Dendritic cell treated with granulocyte-macrophage colony-stimulating factor and Interleukin-4, amounts not matched to agents 40 ng/mL and 50 ng/mL, for 4 days (primary cell): ENCODE data around the gene CELSR3.

Experiments used
- H3K27ac Mint-ChIP-seq: one replicate; pipeline ENCODE4 v1.8.0; 2022; ENCODE audit warnings: mild to moderate bottlenecking, mixed read lengths
- H3K27me3 Mint-ChIP-seq: one replicate; pipeline ENCODE4 v1.8.0; 2022; ENCODE audit warnings: mild to moderate bottlenecking, mixed read lengths
- H3K36me3 Mint-ChIP-seq: one replicate; pipeline ENCODE4 v1.8.0; 2022; ENCODE audit warnings: low read depth, mixed read lengths
- H3K4me1 Mint-ChIP-seq: one replicate; pipeline ENCODE4 v1.8.0; 2022; ENCODE audit warnings: low read depth, mixed read lengths
- H3K4me3 Mint-ChIP-seq: one replicate; pipeline ENCODE4 v1.8.0; 2022; ENCODE audit warnings: mild to moderate bottlenecking, moderate library complexity, mixed read lengths
- H3K9me3 Mint-ChIP-seq: one replicate; pipeline ENCODE4 v1.8.0; 2022; ENCODE audit warnings: mixed read lengths
- intact Hi-C: fragments of 100-400 bp; cut with micrococcal nuclease; formaldehyde crosslinking; loops from one replicate; pipeline ENCODE4 v1.15.0; 2022

CELSR3 gene

DNA sequence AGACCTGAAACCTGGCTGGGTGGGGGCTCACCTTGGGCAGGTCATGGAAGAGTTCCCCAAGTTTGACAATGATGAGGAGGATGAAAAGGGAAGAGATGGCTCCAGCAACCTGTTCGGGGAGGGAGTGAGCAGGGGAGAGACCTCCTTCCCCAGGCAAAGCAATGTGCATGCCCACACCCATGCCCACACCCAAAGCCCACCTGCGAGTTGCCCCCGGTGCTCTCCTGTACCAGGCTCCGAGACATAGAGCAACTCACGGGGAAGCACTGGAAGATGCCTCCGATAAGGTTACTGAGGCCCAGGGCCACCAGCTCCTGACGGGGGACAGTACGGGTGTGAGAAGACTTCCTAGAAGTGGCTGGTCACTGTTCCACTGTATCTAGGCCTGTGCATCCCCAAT, 32.3 kb downstream of the CELSR3 start:
- Mint-ChIP-seq H3K27me3 (no peaks in the 10 kb centered on the region), H3K9me3 (no peaks in the 10 kb centered on the region), H3K4me3 (no peak overlapping the region), H3K27ac (no peak overlapping the region), H3K36me3 (peaks cover 83% of the 10 kb centered on the region), H3K4me1 (peaks cover 28% of the 10 kb centered on the region)
- intact Hi-C loops = no loop called here

DNA sequence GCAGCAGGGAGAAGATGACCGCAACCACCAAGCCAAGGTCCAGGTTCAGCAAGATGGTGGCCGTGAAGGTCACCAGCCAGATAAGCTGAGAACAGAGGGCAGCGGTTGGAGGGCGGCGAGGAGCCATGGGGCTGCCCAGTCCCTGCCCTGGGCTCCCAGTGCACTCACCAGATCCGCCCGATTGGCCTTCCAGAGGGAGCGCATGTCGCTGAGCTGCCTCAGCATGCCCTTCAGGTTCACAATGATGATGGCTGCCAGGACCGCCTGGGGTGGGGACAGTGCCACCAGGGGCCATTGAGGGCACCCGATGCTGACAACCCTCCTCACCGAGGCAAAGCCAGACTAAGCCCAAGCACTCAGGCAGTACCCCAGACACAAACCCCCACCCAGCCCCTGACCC, 32.8 kb downstream of the CELSR3 start:
- no peaks in the 10 kb centered on the region for H3K27me3 Mint-ChIP-seq
- no peak overlapping the region for H3K27ac Mint-ChIP-seq
- H3K4me1 Mint-ChIP-seq = peaks cover 28% of the 10 kb centered on the region
- intact Hi-C loops = no loop called here
- no peaks in the 10 kb centered on the region for H3K9me3 Mint-ChIP-seq
- H3K36me3 Mint-ChIP-seq = peaks cover 88% of the 10 kb centered on the region
- no peak overlapping the region for H3K4me3 Mint-ChIP-seq

DNA sequence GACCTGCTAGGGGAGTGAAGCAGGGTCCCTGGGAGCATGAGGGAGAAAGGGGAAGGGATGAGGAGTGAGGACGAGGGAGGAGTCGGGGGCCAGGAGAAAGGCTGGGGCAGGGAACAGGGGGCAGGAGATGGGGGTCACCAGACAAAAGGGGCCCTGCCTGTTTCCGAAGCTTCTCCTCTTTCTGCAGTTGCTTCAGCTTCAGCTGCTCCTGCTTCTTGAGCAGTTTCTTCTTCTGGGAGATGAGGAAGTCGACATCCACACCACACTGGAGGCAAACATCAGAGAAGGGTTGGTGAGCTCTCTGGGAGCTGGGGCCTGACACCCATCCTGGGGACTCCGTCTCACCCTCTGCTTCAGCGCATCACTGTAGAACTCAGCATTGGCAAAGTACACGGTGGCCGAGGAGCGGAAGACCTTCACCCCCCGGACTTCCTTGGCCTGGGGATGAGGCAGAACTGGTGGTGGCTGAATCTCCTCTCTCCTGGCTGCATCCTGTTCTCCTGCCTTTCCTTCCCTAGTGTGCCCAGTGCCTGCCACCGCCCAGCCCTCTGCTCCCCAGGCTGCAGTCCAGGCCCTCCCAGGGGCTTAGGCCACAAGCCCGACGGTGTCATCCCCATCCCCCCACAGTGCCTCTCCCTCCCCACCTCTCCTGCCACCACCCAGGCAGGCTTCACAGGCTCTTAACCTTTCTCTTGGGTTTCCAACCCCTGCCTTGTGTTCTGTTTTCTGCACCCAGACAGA, 34.2 kb downstream of the CELSR3 start:
- Mint-ChIP-seq H3K9me3 (no peaks in the 10 kb centered on the region), H3K36me3 (peaks cover 100% of the 10 kb centered on the region), H3K4me1 (peaks cover 16% of the 10 kb centered on the region), H3K27ac (peak overlapping the region; percentile 12), H3K27me3 (no peaks in the 10 kb centered on the region), H3K4me3 (no peak overlapping the region)
- intact Hi-C loops = no loop called here

DNA sequence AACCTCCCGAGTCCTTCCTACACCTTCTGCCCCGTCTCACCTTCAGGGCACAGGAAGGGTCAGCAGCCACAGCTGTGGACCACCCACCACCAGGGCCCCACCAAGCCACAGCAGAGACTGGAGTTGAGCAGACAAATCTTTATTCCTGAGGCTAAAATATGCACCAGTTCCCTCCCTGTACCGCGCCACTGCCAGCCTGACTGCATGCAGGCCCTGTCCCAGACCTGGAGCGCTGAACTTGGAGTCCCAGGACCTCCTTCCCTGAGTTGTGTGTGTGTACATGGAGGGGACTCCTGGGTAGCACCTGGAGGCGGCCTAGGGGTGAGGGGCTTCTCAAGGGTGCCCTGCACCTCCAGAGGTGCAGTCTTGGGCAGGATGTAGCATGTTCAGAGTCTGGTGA, 37.1 kb downstream of the CELSR3 start:
- Mint-ChIP-seq H3K27me3 (no peaks in the 10 kb centered on the region), H3K36me3 (peaks cover 84% of the 10 kb centered on the region), H3K9me3 (no peaks in the 10 kb centered on the region), H3K27ac (no peak overlapping the region), H3K4me1 (no peaks in the 10 kb centered on the region), H3K4me3 (no peak overlapping the region)
- intact Hi-C loops = no loop called here

DNA sequence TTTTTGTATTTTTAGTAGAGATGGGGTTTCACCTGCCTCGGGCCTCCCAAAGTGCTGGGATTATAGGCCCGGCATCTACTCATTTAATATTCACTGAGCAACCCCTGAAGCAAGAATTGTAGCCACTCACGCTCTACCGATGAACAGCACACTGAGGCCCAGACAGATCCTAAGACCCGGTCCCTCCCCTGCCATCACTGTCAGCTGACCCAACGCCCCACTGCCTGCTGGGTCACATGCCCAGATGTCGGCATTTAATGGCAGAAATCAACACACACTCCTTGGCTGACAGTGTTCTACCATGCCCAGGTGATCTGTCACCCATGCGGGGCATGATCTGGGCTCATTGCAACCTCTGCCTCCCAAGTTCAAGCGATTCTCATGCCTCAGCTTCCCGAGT, 37.9 kb downstream of the CELSR3 start:
- no peak overlapping the region for H3K27ac Mint-ChIP-seq
- H3K36me3 Mint-ChIP-seq = peaks cover 77% of the 10 kb centered on the region
- H3K9me3 Mint-ChIP-seq = no peaks in the 10 kb centered on the region
- intact Hi-C loops = no loop called here
- no peaks in the 10 kb centered on the region for H3K27me3 Mint-ChIP-seq
- H3K4me1 Mint-ChIP-seq = no peaks in the 10 kb centered on the region
- no peak overlapping the region for H3K4me3 Mint-ChIP-seq

DNA sequence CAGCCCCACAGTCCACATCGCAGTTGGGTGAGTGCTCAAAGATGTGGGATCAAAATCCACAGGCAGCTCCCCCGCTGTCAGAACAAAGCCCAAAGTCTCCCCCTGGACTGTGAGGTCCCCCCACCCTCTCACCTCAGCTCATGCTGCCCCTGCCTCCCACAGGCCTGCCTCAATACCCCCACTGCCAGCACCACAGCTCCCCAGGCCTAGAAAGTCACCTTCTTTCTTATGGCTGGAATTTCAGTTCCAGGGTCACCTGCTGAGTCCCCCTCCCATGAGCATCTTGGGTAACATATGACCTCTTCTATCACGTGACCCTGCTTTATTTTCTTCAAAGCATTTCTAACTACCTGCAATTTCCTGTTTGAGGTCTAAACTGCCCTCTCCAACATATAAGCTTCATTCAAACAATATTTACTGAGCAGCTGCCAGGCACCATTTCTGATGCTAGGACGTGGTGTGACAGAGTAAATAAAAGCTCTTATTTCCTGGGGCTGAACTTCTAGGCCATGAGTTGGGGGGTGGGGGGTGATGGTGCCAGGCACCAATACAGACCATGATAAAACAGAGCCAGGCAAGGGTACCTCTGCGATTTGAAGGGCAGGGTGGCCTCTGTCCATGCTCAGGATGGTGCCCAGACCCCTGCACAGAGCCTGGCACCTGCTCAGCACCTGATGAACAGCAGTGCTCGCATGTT, 38.7 kb downstream of the CELSR3 start:
- H3K9me3 Mint-ChIP-seq = no peaks in the 10 kb centered on the region
- no peaks in the 10 kb centered on the region for H3K27me3 Mint-ChIP-seq
- no peaks in the 10 kb centered on the region for H3K4me1 Mint-ChIP-seq
- peaks cover 70% of the 10 kb centered on the region for H3K36me3 Mint-ChIP-seq
- H3K27ac Mint-ChIP-seq = no peak overlapping the region
- H3K4me3 Mint-ChIP-seq = no peak overlapping the region
- intact Hi-C loops = no loop called here

DNA sequence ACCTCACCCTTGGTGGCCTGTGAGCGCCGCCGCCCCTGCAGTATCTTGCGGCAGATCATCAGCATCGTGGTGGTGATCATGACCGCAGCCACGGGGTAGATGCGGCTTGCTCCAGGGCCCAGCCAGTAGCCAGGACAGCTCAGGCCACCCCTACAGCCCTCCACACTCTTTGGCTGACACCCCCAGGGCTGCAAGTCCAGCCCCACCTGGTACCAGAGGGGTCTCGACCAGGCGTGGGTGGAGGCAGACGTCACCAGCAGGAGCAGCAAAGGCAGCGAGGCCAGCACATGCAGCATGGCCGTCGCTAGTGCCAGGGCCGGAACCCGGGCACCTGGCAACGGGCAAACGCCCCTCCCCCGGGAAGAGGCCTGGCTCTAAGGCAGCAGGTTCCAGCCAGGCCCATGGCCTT, 41.2 kb downstream of the CELSR3 start, which contains the start of gene TMEM89:
Gene TMEM89, minus strand, starts transcription at position 309 of the 409 bp plus-strand sequence. Its CDS starts 13 bp downstream, at position 296.
- peak within 1 kb of the TSS; percentile 15 for H3K27ac Mint-ChIP-seq
- H3K9me3 Mint-ChIP-seq = peaks cover 18% of the 10 kb centered on the region
- H3K4me3 Mint-ChIP-seq = no peak within 1 kb of the TSS
- H3K27me3 Mint-ChIP-seq = no peaks in the 10 kb centered on the region
- intact Hi-C loops = no loop called here
- peaks cover 52% of the 10 kb centered on the region for H3K36me3 Mint-ChIP-seq
- H3K4me1 Mint-ChIP-seq = peaks cover 6% of the 10 kb centered on the region

DNA sequence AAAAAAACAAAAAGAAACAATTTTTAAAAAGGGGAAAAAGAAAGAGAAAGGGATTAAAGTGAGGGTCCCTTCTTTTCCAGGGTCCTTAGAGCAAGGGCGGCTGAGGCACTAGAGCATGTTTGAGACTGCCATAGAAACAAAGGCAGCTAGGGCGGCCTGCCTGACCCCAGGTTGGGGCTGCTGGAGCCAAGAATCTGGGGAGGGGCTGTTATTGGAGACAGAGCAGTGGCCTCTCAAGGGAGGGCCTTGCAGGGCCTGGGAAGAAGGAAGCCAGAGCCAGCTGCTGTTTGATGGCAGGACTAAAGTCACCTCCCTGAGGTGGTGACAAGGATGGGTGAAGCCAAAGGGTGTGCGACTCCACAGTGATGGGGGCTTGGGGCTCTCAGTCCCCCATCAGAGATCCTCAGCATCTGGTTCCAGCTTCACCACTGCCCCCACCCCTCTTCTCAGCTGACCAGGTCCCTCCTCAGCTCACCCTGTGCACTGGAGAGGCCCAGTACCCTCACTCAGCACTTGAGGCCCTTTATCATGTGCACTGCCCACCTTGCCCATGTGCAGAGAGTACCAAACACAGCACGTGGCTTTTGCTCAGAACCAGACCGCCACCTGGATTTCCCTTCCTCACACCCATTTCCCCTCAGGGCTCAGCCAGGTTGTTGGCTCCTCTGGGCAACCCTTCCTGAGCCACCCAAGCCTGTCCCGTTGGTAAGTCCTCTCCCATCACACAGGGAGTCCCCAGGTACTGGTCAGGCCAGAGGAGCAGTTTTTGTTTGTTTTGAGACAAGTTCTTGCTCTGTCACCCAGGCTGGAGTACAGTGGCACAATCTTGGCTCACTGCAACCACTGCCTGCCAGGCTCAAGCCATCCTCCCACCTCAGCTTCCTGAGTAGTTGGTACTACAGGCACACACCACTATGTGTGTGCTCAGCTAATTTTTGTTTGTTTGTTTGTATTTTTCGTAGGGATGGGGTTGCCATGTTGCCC, 42.9 kb downstream of the CELSR3 start:
- H3K36me3 Mint-ChIP-seq = peaks cover 36% of the 10 kb centered on the region
- H3K4me1 Mint-ChIP-seq = peaks cover 6% of the 10 kb centered on the region
- H3K4me3 Mint-ChIP-seq = no peak overlapping the region
- intact Hi-C loops = no loop called here
- H3K27me3 Mint-ChIP-seq = no peaks in the 10 kb centered on the region
- no peak overlapping the region for H3K27ac Mint-ChIP-seq
- peaks cover 18% of the 10 kb centered on the region for H3K9me3 Mint-ChIP-seq

DNA sequence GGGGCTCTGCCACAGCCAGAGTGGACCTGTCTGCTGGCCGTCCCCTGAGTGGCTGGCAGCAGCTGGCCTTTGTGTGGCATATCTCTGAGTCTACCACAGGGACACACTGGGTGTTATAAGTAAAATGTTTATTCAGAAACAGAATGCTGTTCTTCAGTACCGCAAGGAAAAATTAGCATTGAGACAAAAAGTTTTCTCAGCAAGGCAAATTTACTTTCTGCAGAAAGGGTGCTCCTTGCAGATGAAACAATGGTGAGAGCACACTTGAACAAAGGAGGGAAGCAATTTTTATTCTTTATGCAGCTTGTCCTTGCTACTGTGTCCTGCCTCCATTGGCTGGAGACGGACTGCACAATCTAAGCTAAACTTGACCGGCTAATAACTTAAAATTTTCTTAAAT, 45.1 kb downstream of the CELSR3 start:
- peaks cover 18% of the 10 kb centered on the region for H3K9me3 Mint-ChIP-seq
- no peak overlapping the region for H3K4me3 Mint-ChIP-seq
- H3K4me1 Mint-ChIP-seq = peaks cover 26% of the 10 kb centered on the region
- H3K36me3 Mint-ChIP-seq = peaks cover 19% of the 10 kb centered on the region
- no peaks in the 10 kb centered on the region for H3K27me3 Mint-ChIP-seq
- intact Hi-C loops = no loop called here
- H3K27ac Mint-ChIP-seq = no peak overlapping the region

DNA sequence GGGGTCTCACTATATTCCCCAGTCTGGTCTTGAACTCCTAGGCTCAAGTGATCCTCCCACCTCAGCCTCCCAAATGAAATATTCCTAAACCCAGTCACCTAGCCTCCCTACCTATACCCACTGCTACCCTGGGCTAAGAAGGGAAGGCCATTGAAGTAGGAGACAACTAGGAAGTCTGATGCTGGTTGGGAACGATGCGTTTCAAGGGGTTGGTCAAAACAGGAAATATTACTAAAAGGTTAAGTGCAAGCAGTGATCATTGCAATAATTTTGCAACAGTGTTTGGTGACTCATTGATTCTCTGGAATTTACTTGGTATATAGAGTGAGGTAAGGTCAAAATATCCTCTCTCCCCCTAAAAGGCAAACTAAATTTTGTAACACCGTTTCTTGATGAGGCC, 48.6 kb downstream of the CELSR3 start:
- peak overlapping the region; percentile 90 for H3K27ac Mint-ChIP-seq
- no peaks in the 10 kb centered on the region for H3K27me3 Mint-ChIP-seq
- H3K36me3 Mint-ChIP-seq = peaks cover 14% of the 10 kb centered on the region
- H3K4me3 Mint-ChIP-seq = peak overlapping the region; percentile 32
- peaks cover 28% of the 10 kb centered on the region for H3K4me1 Mint-ChIP-seq
- intact Hi-C loops = no loop called here
- peaks cover 18% of the 10 kb centered on the region for H3K9me3 Mint-ChIP-seq

DNA sequence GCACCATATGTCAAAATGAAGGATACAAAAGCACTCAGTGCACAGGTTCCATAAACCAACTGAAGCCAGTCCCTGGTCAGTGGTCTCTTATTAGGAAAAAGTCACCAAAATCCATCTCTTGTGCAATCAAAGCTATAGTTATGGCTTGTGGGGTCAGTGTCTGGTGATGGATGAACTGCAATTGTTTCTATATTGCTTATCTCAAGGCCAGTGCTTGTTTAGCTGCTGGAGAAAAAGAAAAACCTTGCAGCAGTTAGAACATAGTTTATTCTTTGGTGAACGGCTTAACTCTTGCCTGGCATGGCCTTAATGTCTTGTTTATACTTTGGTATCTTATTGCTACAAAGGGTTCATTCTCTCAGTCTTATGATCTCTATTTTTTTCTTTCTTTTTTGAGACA, 50.4 kb downstream of the CELSR3 start:
- Mint-ChIP-seq H3K4me1 (peaks cover 35% of the 10 kb centered on the region), H3K9me3 (peaks cover 6% of the 10 kb centered on the region), H3K4me3 (no peak overlapping the region), H3K36me3 (peaks cover 25% of the 10 kb centered on the region), H3K27me3 (no peaks in the 10 kb centered on the region), H3K27ac (peak overlapping the region; percentile 90)
- intact Hi-C loops = no loop called here

DNA sequence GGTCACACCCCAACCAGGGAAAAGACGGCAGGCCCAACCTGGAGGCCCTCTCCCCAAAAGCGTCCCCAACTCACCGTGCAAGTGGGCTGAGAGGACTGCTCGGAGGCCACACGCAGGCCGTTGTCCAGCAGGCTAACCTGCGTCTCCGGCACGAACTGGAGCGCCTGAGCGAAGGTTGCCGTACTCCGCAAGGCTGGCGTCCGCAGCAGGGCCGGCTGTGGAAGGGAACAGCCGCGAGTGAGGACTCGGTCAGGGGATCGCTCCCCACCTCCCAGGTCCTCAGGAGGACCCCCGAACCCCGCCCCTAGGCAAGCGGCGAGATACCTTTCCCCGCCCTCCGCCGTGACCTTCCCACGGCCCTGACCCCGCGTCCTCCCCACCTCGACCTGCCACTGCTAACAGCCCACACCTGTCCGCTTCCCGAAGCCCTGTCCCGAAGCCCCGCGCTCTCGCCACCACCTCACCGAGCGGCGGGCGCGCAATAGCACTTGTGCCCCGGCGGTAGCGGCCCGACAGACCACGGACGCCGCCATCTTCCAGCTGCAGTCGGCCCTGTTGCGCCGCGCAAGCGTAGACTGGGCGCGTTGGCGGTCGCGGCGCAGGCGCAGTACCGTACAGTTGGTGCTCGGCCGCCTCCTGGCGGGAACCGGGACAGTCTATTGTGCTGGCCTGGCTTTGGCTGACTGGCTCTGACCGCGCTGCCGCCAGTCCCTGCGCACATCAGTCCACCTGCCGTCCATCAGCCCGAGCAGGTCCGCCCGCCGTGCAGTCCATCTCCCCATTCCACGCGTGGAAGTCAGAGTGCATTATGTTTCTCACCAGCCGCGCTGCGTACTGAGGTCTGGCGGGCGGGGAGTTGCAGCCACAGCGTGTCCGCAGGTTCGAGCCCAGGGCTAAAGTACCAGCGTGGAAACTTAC, 53.3 kb downstream of the CELSR3 start, which contains the start of gene UQCRC1:
Gene UQCRC1, minus strand, starts transcription at position 559 of the 918 bp plus-strand sequence. Its CDS starts 26 bp downstream, at position 533.
- intact Hi-C loops = loop anchor here (1.0 to 5.0 kb wide), 4 partner anchors 26 to 75 kb away; partner anchors contain the start of genes NCKIPSD, PFKFB4 and SLC26A6
- no peaks in the 10 kb centered on the region for H3K9me3 Mint-ChIP-seq

DNA sequence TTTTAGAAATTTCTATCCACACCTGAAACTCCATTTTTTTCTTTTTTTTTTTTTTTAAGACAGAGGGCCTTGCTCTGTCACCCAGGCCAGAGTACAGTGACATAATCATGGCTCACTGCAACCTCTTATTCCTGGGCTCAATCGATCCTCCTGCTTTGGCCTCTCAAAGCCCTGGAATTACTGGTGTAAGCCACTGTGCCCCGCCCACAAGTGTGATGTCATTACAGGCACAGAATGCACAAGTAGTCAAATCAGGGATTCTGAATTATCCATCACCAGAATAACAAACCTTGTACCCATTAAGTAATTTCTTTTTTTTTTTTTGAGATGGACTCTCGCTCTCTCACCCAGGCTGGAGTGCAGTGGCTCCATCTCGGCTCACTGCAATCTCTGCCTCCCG, 55.2 kb downstream of the CELSR3 start:
- Mint-ChIP-seq H3K27me3 (no peaks in the 10 kb centered on the region), H3K4me1 (peaks cover 24% of the 10 kb centered on the region), H3K4me3 (no peak overlapping the region), H3K27ac (peak overlapping the region; percentile 25), H3K36me3 (peaks cover 68% of the 10 kb centered on the region), H3K9me3 (no peaks in the 10 kb centered on the region)
- intact Hi-C loops = loop anchor here (5.0 kb wide), 1 partner anchor 50 kb away; the partner anchor contains the start of gene PFKFB4

More for the DNA sequence above, 53.3 kb downstream of the CELSR3 start, which contains the start of gene UQCRC1:
- Mint-ChIP-seq H3K4me1 (peaks cover 43% of the 10 kb centered on the region), H3K36me3 (peaks cover 50% of the 10 kb centered on the region), H3K4me3 (peak within 1 kb of the TSS; percentile 100), H3K27me3 (no peaks in the 10 kb centered on the region), H3K27ac (peak within 1 kb of the TSS; percentile 100)
